Measurements from ENCODE around the gene HLTF. TPM values are rescaled to one million over a fixed set of nuclear protein-coding genes. Genes with fewer than 3 reads are reported as not detected.

The HLTF gene
- total and polyA plus RNA-seq, 2 donors: 11.3 to 28.5 TPM

- no peaks in the 10 kb centered on the region for H3K27me3 ChIP-seq (ENCODE audit: control insufficient read depth in 2 of 2, insufficient read depth in 1 of 2, low read length in 1 of 2)
- H3K9me3 ChIP-seq (ENCODE audit: control insufficient read depth in 2 of 2, insufficient read depth in 1 of 2, low read length in 1 of 2): no peaks in the 10 kb centered on the region
- H3K36me3 ChIP-seq (ENCODE audit: control insufficient read depth in 2 of 2, insufficient read depth in 2 of 2, low read length in 1 of 2): peaks cover 0 to 16% of the 10 kb centered on the region in 2 donors
- H3K4me3 ChIP-seq (ENCODE audit: low read length in 2 of 2): no peak overlapping the region
- peaks cover 0 to 2% of the 10 kb centered on the region in 2 donors for H3K4me1 ChIP-seq (ENCODE audit: control insufficient read depth in 2 of 2, insufficient read depth in 2 of 2, low read length in 2 of 2)
- H3K27ac ChIP-seq (ENCODE audit: low read depth in 1 of 2, low read length in 1 of 2): no peak overlapping the region
- no peak for DNase-seq (ENCODE audit: low read depth in 6 of 9, low spot score in 9 of 9)
- WGBS: 90% methylated on average over 7 of the region's 7 CpGs
These were observed 78.6 kb downstream of the HLTF start for GRCh38 chr3:149007567-149008257.

GRCh38 chr3:149005416-149005815 is 80.9 kb downstream of the HLTF start:
- Histone ChIP-seq H3K9me3 (ENCODE audit: control insufficient read depth in 2 of 2, insufficient read depth in 1 of 2, low read length in 1 of 2) (no peaks in the 10 kb centered on the region), H3K4me3 (ENCODE audit: low read length in 2 of 2) (no peak overlapping the region), H3K27me3 (ENCODE audit: control insufficient read depth in 2 of 2, insufficient read depth in 1 of 2, low read length in 1 of 2) (no peaks in the 10 kb centered on the region), H3K36me3 (ENCODE audit: control insufficient read depth in 2 of 2, insufficient read depth in 2 of 2, low read length in 1 of 2) (peaks cover 0 to 12% of the 10 kb centered on the region in 2 donors), H3K27ac (ENCODE audit: low read depth in 1 of 2, low read length in 1 of 2) (no peak overlapping the region), H3K4me1 (ENCODE audit: control insufficient read depth in 2 of 2, insufficient read depth in 2 of 2, low read length in 2 of 2) (peaks cover 0 to 2% of the 10 kb centered on the region in 2 donors)
- DNase-seq (ENCODE audit: low read depth in 6 of 9, low spot score in 9 of 9): no peak
- WGBS: 97% methylated on average over 1 of the region's 1 CpG

- Histone ChIP-seq H3K36me3 (ENCODE audit: control insufficient read depth in 2 of 2, insufficient read depth in 2 of 2, low read length in 1 of 2) (peaks cover 0 to 13% of the 10 kb centered on the region in 2 donors), H3K27ac (ENCODE audit: low read depth in 1 of 2, low read length in 1 of 2) (no peak overlapping the region), H3K4me3 (ENCODE audit: low read length in 2 of 2) (no peak overlapping the region), H3K27me3 (ENCODE audit: control insufficient read depth in 2 of 2, insufficient read depth in 1 of 2, low read length in 1 of 2) (no peaks in the 10 kb centered on the region), H3K4me1 (ENCODE audit: control insufficient read depth in 2 of 2, insufficient read depth in 2 of 2, low read length in 2 of 2) (peaks cover 0 to under 1% of the 10 kb centered on the region in 2 donors), H3K9me3 (ENCODE audit: control insufficient read depth in 2 of 2, insufficient read depth in 1 of 2, low read length in 1 of 2) (no peaks in the 10 kb centered on the region)
- DNase-seq (ENCODE audit: low read depth in 6 of 9, low spot score in 9 of 9): no peak
- 88% methylated on average over 4 of the region's 4 CpGs for WGBS
These were observed 81.7 kb downstream of the HLTF start for GRCh38 chr3:149004622-149005021.

GRCh38 chr3:149003653-149004305 is 82.6 kb downstream of the HLTF start:
- 94% methylated on average over 6 of the region's 6 CpGs for whole genome bisulfite sequencing

GRCh38 chr3:149001727-149002126 is 84.6 kb downstream of the HLTF start:
- no peak overlapping the region for H3K27ac ChIP-seq (ENCODE audit: low read depth in 1 of 2, low read length in 1 of 2)
- peaks cover 3% of the 10 kb centered on the region in 2 donors for H3K4me1 ChIP-seq (ENCODE audit: control insufficient read depth in 2 of 2, insufficient read depth in 2 of 2, low read length in 2 of 2)
- H3K36me3 ChIP-seq (ENCODE audit: control insufficient read depth in 2 of 2, insufficient read depth in 2 of 2, low read length in 1 of 2): peaks cover 0 to 3% of the 10 kb centered on the region in 2 donors
- no peak for DNase-seq (ENCODE audit: low read depth in 6 of 9, low spot score in 9 of 9)
- no peak overlapping the region for H3K4me3 ChIP-seq (ENCODE audit: low read length in 2 of 2)
- H3K27me3 ChIP-seq (ENCODE audit: control insufficient read depth in 2 of 2, insufficient read depth in 1 of 2, low read length in 1 of 2): no peaks in the 10 kb centered on the region
- 97% methylated on average over 3 of the region's 3 CpGs for WGBS
- H3K9me3 ChIP-seq (ENCODE audit: control insufficient read depth in 2 of 2, insufficient read depth in 1 of 2, low read length in 1 of 2): no peaks in the 10 kb centered on the region

More at GRCh38 chr3:149003653-149004305, 82.6 kb downstream of the HLTF start:
- Histone ChIP-seq H3K36me3 (ENCODE audit: control insufficient read depth in 2 of 2, insufficient read depth in 2 of 2, low read length in 1 of 2) (peaks cover 0 to 9% of the 10 kb centered on the region in 2 donors), H3K9me3 (ENCODE audit: control insufficient read depth in 2 of 2, insufficient read depth in 1 of 2, low read length in 1 of 2) (no peaks in the 10 kb centered on the region), H3K27ac (ENCODE audit: low read depth in 1 of 2, low read length in 1 of 2) (no peak overlapping the region), H3K4me1 (ENCODE audit: control insufficient read depth in 2 of 2, insufficient read depth in 2 of 2, low read length in 2 of 2) (peaks cover 3% of the 10 kb centered on the region in 2 donors), H3K27me3 (ENCODE audit: control insufficient read depth in 2 of 2, insufficient read depth in 1 of 2, low read length in 1 of 2) (no peaks in the 10 kb centered on the region), H3K4me3 (ENCODE audit: low read length in 2 of 2) (no peak overlapping the region)
- no peak for DNase-seq (ENCODE audit: low read depth in 6 of 9, low spot score in 9 of 9)

GRCh38 chr3:149000206-149000745 is 86.1 kb downstream of the HLTF start:
- H3K27ac ChIP-seq (ENCODE audit: low read depth in 1 of 2, low read length in 1 of 2): no peak overlapping the region
- no peak overlapping the region for H3K4me3 ChIP-seq (ENCODE audit: low read length in 2 of 2)
- H3K27me3 ChIP-seq (ENCODE audit: control insufficient read depth in 2 of 2, insufficient read depth in 1 of 2, low read length in 1 of 2): no peaks in the 10 kb centered on the region
- peaks cover 3% of the 10 kb centered on the region in 2 donors for H3K4me1 ChIP-seq (ENCODE audit: control insufficient read depth in 2 of 2, insufficient read depth in 2 of 2, low read length in 2 of 2)
- no peaks in the 10 kb centered on the region for H3K9me3 ChIP-seq (ENCODE audit: control insufficient read depth in 2 of 2, insufficient read depth in 1 of 2, low read length in 1 of 2)
- WGBS: 97% methylated on average over 3 of the region's 3 CpGs
- DNase-seq (ENCODE audit: low read depth in 6 of 9, low spot score in 9 of 9): no peak
- H3K36me3 ChIP-seq (ENCODE audit: control insufficient read depth in 2 of 2, insufficient read depth in 2 of 2, low read length in 1 of 2): peaks cover 3 to 6% of the 10 kb centered on the region in 2 donors

- WGBS: 98% methylated on average over 3 of the region's 3 CpGs
- Histone ChIP-seq H3K27me3 (ENCODE audit: control insufficient read depth in 2 of 2, insufficient read depth in 1 of 2, low read length in 1 of 2) (no peaks in the 10 kb centered on the region), H3K4me3 (ENCODE audit: low read length in 2 of 2) (no peak overlapping the region), H3K9me3 (ENCODE audit: control insufficient read depth in 2 of 2, insufficient read depth in 1 of 2, low read length in 1 of 2) (no peaks in the 10 kb centered on the region), H3K27ac (ENCODE audit: low read depth in 1 of 2, low read length in 1 of 2) (peak overlapping the region in 1 of 2 donors; percentile 42), H3K36me3 (ENCODE audit: control insufficient read depth in 2 of 2, insufficient read depth in 2 of 2, low read length in 1 of 2) (peaks cover 3 to 7% of the 10 kb centered on the region in 2 donors), H3K4me1 (ENCODE audit: control insufficient read depth in 2 of 2, insufficient read depth in 2 of 2, low read length in 2 of 2) (peaks cover 3% of the 10 kb centered on the region in 2 donors)
- no peak for DNase-seq (ENCODE audit: low read depth in 6 of 9, low spot score in 9 of 9)
These were observed 86.5 kb downstream of the HLTF start for GRCh38 chr3:148999806-149000205.

GRCh38 chr3:148998715-148999423 is 87.5 kb downstream of the HLTF start:
- Histone ChIP-seq H3K9me3 (ENCODE audit: control insufficient read depth in 2 of 2, insufficient read depth in 1 of 2, low read length in 1 of 2) (no peaks in the 10 kb centered on the region), H3K4me3 (ENCODE audit: low read length in 2 of 2) (no peak overlapping the region), H3K27me3 (ENCODE audit: control insufficient read depth in 2 of 2, insufficient read depth in 1 of 2, low read length in 1 of 2) (no peaks in the 10 kb centered on the region), H3K36me3 (ENCODE audit: control insufficient read depth in 2 of 2, insufficient read depth in 2 of 2, low read length in 1 of 2) (peaks cover 8 to 11% of the 10 kb centered on the region in 2 donors), H3K27ac (ENCODE audit: low read depth in 1 of 2, low read length in 1 of 2) (no peak overlapping the region), H3K4me1 (ENCODE audit: control insufficient read depth in 2 of 2, insufficient read depth in 2 of 2, low read length in 2 of 2) (peaks cover 3% of the 10 kb centered on the region in 2 donors)
- WGBS: 64% methylated on average over 7 of the region's 7 CpGs
- DNase-seq (ENCODE audit: low read depth in 6 of 9, low spot score in 9 of 9): peak in 1 of 9 donors; percentile 23
